H1 (cell line): ENCODE measurements around the gene TLR8. TPM values are rescaled to one million over a fixed set of nuclear protein-coding genes. Genes with fewer than 3 reads are reported as not detected.

Experiments used
- CTCF ChIA-PET: fragments of 300-600 bp; sonication (Branson Sonifier 250); formaldehyde crosslinking; loops from one replicate; lab custom pipeline; 2021; ENCODE audit not compliant: partially characterized antibody; lab: Charles Lee
- POLR2A ChIA-PET: fragments of 300-600 bp; sonication (Branson Sonifier 250); formaldehyde crosslinking; loops from one replicate; lab custom pipeline; 2021; ENCODE audit warnings: inconsistent platforms; ENCODE audit not compliant: partially characterized antibody; lab: Charles Lee
- DNase-seq, 2 experiments: peaks; one replicate each; pipeline versions ENCODE4 v3.0.0 to v3.0.0-alpha.2; 2010 to 2022; ENCODE audit warnings: low spot score in 2 of 2, low read depth in 1 of 2, mixed read lengths in 1 of 2
- FAIRE-seq: peaks from 2 replicates; lab custom pipeline; 2011; peaks lifted over from hg19 to GRCh38; lab: Jason Lieb, UNC
- H2AFZ ChIP-seq: 2 replicates; pipeline ENCODE4 v1.8.1; 2012; ENCODE audit warnings: low read length, inconsistent platforms
- H2AK5ac ChIP-seq: 2 replicates; pipeline ENCODE4 v1.6.1; 2013; ENCODE audit warnings: low read depth, low read length
- H2BK120ac ChIP-seq: replicated peaks from 2 replicates; pipeline ENCODE3; 2013; ENCODE audit warnings: low read depth, low read length, inconsistent platforms
- H2BK12ac ChIP-seq: 2 replicates; pipeline ENCODE4 v1.6.1; 2013; ENCODE audit warnings: low read depth, low read length
- H2BK15ac ChIP-seq: 2 replicates; pipeline ENCODE4 v1.6.1; 2013; ENCODE audit warnings: low read length
- H2BK20ac ChIP-seq: 2 replicates; pipeline ENCODE4 v1.6.1; 2013; ENCODE audit warnings: low read length
- H2BK5ac ChIP-seq: 2 replicates; pipeline ENCODE4 v1.6.1; 2013; ENCODE audit warnings: low read depth, low read length
- H3K14ac ChIP-seq: 2 replicates; pipeline ENCODE4 v1.6.1; 2013; ENCODE audit warnings: inconsistent platforms; ENCODE audit not compliant: insufficient read length
- H3K18ac ChIP-seq: 2 replicates; pipeline ENCODE4 v1.6.1; 2013; ENCODE audit warnings: low read length; ENCODE audit errors: extremely low read depth
- H3K23ac ChIP-seq: 2 replicates; pipeline ENCODE4 v1.6.1; 2013; ENCODE audit warnings: inconsistent platforms; ENCODE audit not compliant: insufficient read length
- H3K23me2 ChIP-seq: 2 replicates; pipeline ENCODE4 v1.6.1; 2013; ENCODE audit warnings: low read depth, low read length
- H3K27ac ChIP-seq: 2 replicates; pipeline ENCODE4 v1.6.1; 2011; ENCODE audit warnings: low read depth, low read length, inconsistent platforms
- H3K27me3 ChIP-seq, 4 experiments: replicated peaks in 1 of 4; 1 replicate in 1 of 4; 2 replicates in 3 of 4; pipeline versions ENCODE4 v1.6.1 to v1.8.1; 2011 to 2013; ENCODE audit warnings: low read length in 3 of 4, mild to moderate bottlenecking in 3 of 4, inconsistent platforms in 2 of 4, mixed read lengths in 2 of 4, moderate library complexity in 1 of 4; ENCODE audit not compliant: control insufficient read depth in 3 of 4, insufficient read depth in 3 of 4; ENCODE audit errors: extremely low read depth in 1 of 4
- H3K36me3 ChIP-seq, 4 experiments: 2 replicates each; pipeline versions ENCODE4 v1.6.1 to v1.8.1; 2011 to 2013; ENCODE audit warnings: mild to moderate bottlenecking in 4 of 4, low read length in 3 of 4, moderate library complexity in 2 of 4, control low read depth in 1 of 4, inconsistent platforms in 1 of 4; ENCODE audit not compliant: insufficient read depth in 4 of 4, control insufficient read depth in 2 of 4
- H3K4ac ChIP-seq: replicated peaks from 2 replicates; pipeline ENCODE3; 2013; ENCODE audit warnings: low read length, low read depth, mixed read lengths, inconsistent platforms; ENCODE audit not compliant: insufficient read length
- H3K4me1 ChIP-seq, 4 experiments: replicated peaks in 1 of 4; 1 replicate in 1 of 4; 2 replicates in 3 of 4; pipeline versions ENCODE4 v1.6.1 to v1.8.1; 2011 to 2013; ENCODE audit warnings: low read length in 3 of 4, inconsistent platforms in 2 of 4, mixed read lengths in 1 of 4; ENCODE audit not compliant: insufficient read depth in 4 of 4, control insufficient read depth in 3 of 4
- H3K4me2 ChIP-seq, 2 experiments: 2 replicates each; pipeline versions ENCODE4 v1.6.1 to v1.8.1; 2011 to 2013; ENCODE audit warnings: low read depth in 2 of 2, low read length in 2 of 2, control low read depth in 1 of 2, inconsistent platforms in 1 of 2, mild to moderate bottlenecking in 1 of 2; ENCODE audit not compliant: insufficient read depth in 1 of 2
- H3K4me3 ChIP-seq, 4 experiments: fragments of 200-600, 300-600 bp in 1 of 4; sonication (generic), shearing (Covaris generic), sonication (Bioruptor Twin) in 1 of 4; 2 replicates each; pipeline versions ENCODE4 v1.5.1 to v1.8.1; 2011 to 2016; ENCODE audit warnings: low read length in 4 of 4, low read depth in 3 of 4, control low read depth in 2 of 4, inconsistent platforms in 2 of 4, mild to moderate bottlenecking in 2 of 4, mixed read lengths in 1 of 4, moderate library complexity in 1 of 4; ENCODE audit not compliant: insufficient read depth in 2 of 4; ENCODE audit errors: extremely low read depth in 1 of 4
- H3K56ac ChIP-seq: replicated peaks from 2 replicates; pipeline ENCODE3; 2013; ENCODE audit warnings: low read depth, mild to moderate bottlenecking, mixed read lengths, low read length, inconsistent platforms; ENCODE audit not compliant: insufficient read length
- H3K79me1 ChIP-seq: 2 replicates; pipeline ENCODE4 v1.6.1; 2013; ENCODE audit warnings: low read depth, low read length, control low read depth
- H3K79me2 ChIP-seq, 2 experiments: 2 replicates each; pipeline versions ENCODE4 v1.6.1 to v1.8.1; 2012 to 2013; ENCODE audit warnings: low read length in 2 of 2, mild to moderate bottlenecking in 2 of 2, inconsistent platforms in 1 of 2; ENCODE audit not compliant: insufficient read depth in 2 of 2, control insufficient read depth in 1 of 2
- H3K9ac ChIP-seq, 4 experiments: replicated peaks in 1 of 4; 1 replicate in 1 of 4; 2 replicates in 3 of 4; pipeline versions ENCODE4 v1.6.1 to v1.8.1; 2011 to 2013; ENCODE audit warnings: low read depth in 3 of 4, low read length in 3 of 4, control low read depth in 2 of 4, mild to moderate bottlenecking in 2 of 4, moderate library complexity in 2 of 4, inconsistent platforms in 1 of 4; ENCODE audit errors: extremely low read depth in 1 of 4
- H3K9me3 ChIP-seq, 2 experiments: 2 replicates each; pipeline versions ENCODE4 v1.6.1 to v1.8.1; 2012 to 2013; ENCODE audit warnings: mild to moderate bottlenecking in 2 of 2, moderate library complexity in 2 of 2, control low read depth in 1 of 2, inconsistent platforms in 1 of 2, low read depth in 1 of 2, low read length in 1 of 2, mixed read lengths in 1 of 2; ENCODE audit not compliant: insufficient read depth in 2 of 2
- H4K20me1 ChIP-seq, 2 experiments: replicated peaks in 1 of 2; 2 replicates each; pipeline versions ENCODE3 to v1.8.1; 2011 to 2013; ENCODE audit warnings: inconsistent platforms in 2 of 2, low read length in 2 of 2, mild to moderate bottlenecking in 1 of 2; ENCODE audit not compliant: insufficient read depth in 2 of 2, control insufficient read depth in 1 of 2
- H4K5ac ChIP-seq: 2 replicates; pipeline ENCODE4 v1.6.1; 2013; ENCODE audit warnings: low read length, low read depth, mixed read lengths, inconsistent platforms; ENCODE audit not compliant: insufficient read length
- H4K8ac ChIP-seq: 2 replicates; pipeline ENCODE4 v1.8.0; 2013; ENCODE audit warnings: mild to moderate bottlenecking, moderate library complexity, low read length, inconsistent platforms; ENCODE audit not compliant: insufficient read depth; ENCODE audit errors: extremely low read depth
- H4K91ac ChIP-seq: replicated peaks from 2 replicates; pipeline ENCODE3; 2013; ENCODE audit warnings: low read length, mixed read lengths, inconsistent platforms; ENCODE audit not compliant: insufficient read length
- CTCF ChIP-seq, 3 experiments: IDR thresholded peaks; 1 replicate in 2 of 3; 2 replicates in 1 of 3; pipeline versions ENCODE4 v1.5.1 to v1.6.1; 2011; ENCODE audit warnings: low read length in 3 of 3, mild to moderate bottlenecking in 3 of 3, inconsistent platforms in 2 of 3, low read depth in 1 of 3, moderate library complexity in 1 of 3; ENCODE audit not compliant: insufficient read depth in 1 of 3; ENCODE audit errors: control extremely low read depth in 1 of 3
- HDAC6 ChIP-seq: IDR thresholded peaks from one replicate; pipeline ENCODE4 v1.7.1; 2012; ENCODE audit warnings: low read depth, mild to moderate bottlenecking, inconsistent platforms, low read length, moderate library complexity
- KDM5A ChIP-seq: fragments of 200-600 bp; IDR thresholded peaks from 2 replicates; pipeline ENCODE4 v1.7.1; 2012; ENCODE audit warnings: mild to moderate bottlenecking, low read length, inconsistent platforms, mixed read lengths
- NANOG ChIP-seq: IDR thresholded peaks from 2 replicates; pipeline ENCODE4 v1.6.1; 2011; ENCODE audit warnings: low read length, low read depth, mild to moderate bottlenecking, inconsistent platforms; ENCODE audit not compliant: insufficient read depth, poor library complexity, severe bottlenecking
- NRF1 ChIP-seq: IDR thresholded peaks from 2 replicates; pipeline ENCODE4 v1.6.1; 2011; ENCODE audit warnings: mild to moderate bottlenecking, low read depth, low read length, improper control_type of control experiment
- RAD21 ChIP-seq, 2 experiments: IDR thresholded peaks in 1 of 2; conservative IDR thresholded peaks in 1 of 2; 2 replicates each; pipeline ENCODE4 v1.6.1; 2011; ENCODE audit warnings: low read depth in 2 of 2, low read length in 2 of 2, improper control_type of control experiment in 1 of 2, inconsistent platforms in 1 of 2, mild to moderate bottlenecking in 1 of 2, moderate library complexity in 1 of 2
- SIN3A ChIP-seq, 2 experiments: IDR thresholded peaks in 1 of 2; conservative IDR thresholded peaks in 1 of 2; 2 replicates each; pipeline ENCODE4 v1.6.1; 2011 to 2012; ENCODE audit warnings: low read length in 2 of 2, improper control_type of control experiment in 1 of 2, low read depth in 1 of 2, mild to moderate bottlenecking in 1 of 2
- SP1 ChIP-seq: IDR thresholded peaks from 2 replicates; pipeline ENCODE4 v1.6.1; 2011; ENCODE audit warnings: low read depth, low read length
- TAF1 ChIP-seq: IDR thresholded peaks from 2 replicates; pipeline ENCODE4 v1.6.1; 2011; ENCODE audit warnings: mild to moderate bottlenecking, low read depth, low read length
- TCF12 ChIP-seq: IDR thresholded peaks from 2 replicates; pipeline ENCODE4 v1.6.1; 2011; ENCODE audit warnings: low read depth, mild to moderate bottlenecking, low read length
- TEAD4 ChIP-seq: IDR thresholded peaks from 2 replicates; pipeline ENCODE4 v1.6.1; 2012; ENCODE audit warnings: low read depth, low read length, inconsistent platforms, mixed read lengths
- WGBS, 2 experiments: shearing (Covaris generic) in 1 of 2; methylation state at CpG; one replicate each; pipeline versions ENCODE4 v1.1.6 to v1.1.7; 2013 to 2015; ENCODE audit warnings: low lambda C conversion rate in 2 of 2, mixed read lengths in 2 of 2, inconsistent platforms in 1 of 2, low coverage in 1 of 2, missing lambda C conversion rate in 1 of 2; ENCODE audit not compliant: insufficient replicate concordance in 2 of 2, insufficient coverage in 1 of 2, insufficient read length in 1 of 2; ENCODE audit errors: extremely low coverage in 1 of 2, missing lambda C conversion rate in 1 of 2; 5-methylcytosine and 5-hydroxymethylcytosine counted together
- polyA plus RNA-seq, 7 experiments: library from polyadenylated mRNA; depleted of rRNA in 3 of 7; stranded (reverse) in 5 of 7; unstranded in 2 of 7; fragments of >200 nt in 5 of 7; fragments of 200-250 nt in 2 of 7; gene quantifications; 1 replicate in 5 of 7; 2 replicates in 1 of 7; 4 replicates in 1 of 7; pipeline versions ENCODE4 v1.2.1 to v1.2.3, GENCODE V29; 2011 to 2013; ENCODE audit warnings: missing spikeins in 2 of 7, mixed read lengths in 2 of 7
- total RNA-seq: library from RNA; stranded (reverse); fragmentation: NEBNext Ultra II Directional; extraction: Animal tissue kit (Norgen Biotek cat#: 25700); gene quantifications from 2 replicates; pipeline ENCODE4 v1.2.1, GENCODE V29; 2021

TLR8 gene
- total and polyA plus RNA-seq, 2 of the 8 experiments (the other 6 are each of a cell fraction or from before 2014, with no cell fraction given), result not detected

- Histone ChIP-seq H2BK12ac (no peak overlapping the region), H3K56ac (no peak overlapping the region), H3K23ac (no peak overlapping the region), H2BK20ac (no peak overlapping the region), H4K20me1 (no peaks in the 10 kb centered on the region), H4K91ac (no peak overlapping the region), H3K4me3 (no peak overlapping the region), H2AFZ (no peak overlapping the region), H2AK5ac (no peak overlapping the region), H3K4ac (no peak overlapping the region), H3K18ac (no peak overlapping the region), H3K27ac (no peak overlapping the region), H3K79me1 (no peaks in the 10 kb centered on the region), H2BK120ac (no peak overlapping the region), H3K9ac (no peak overlapping the region), H3K4me1 (peaks cover 0 to 2% (median 0%) of the 10 kb centered on the region in 4 experiments; a peak in 3 of 7 replicates), H3K23me2 (no peaks in the 10 kb centered on the region), H3K36me3 (no peaks in the 10 kb centered on the region), H2BK15ac (no peak overlapping the region), H3K27me3 (no peaks in the 10 kb centered on the region), H3K79me2 (no peaks in the 10 kb centered on the region), H3K9me3 (peaks cover 0 to 3% of the 10 kb centered on the region in 2 experiments; a peak in 1 of 4 replicates), H4K8ac (no peak overlapping the region), H3K4me2 (no peak overlapping the region), H4K5ac (no peak overlapping the region), H2BK5ac (no peak overlapping the region), H3K14ac (no peak overlapping the region)
- FAIRE-seq (no peak), DNase-seq (no peak)
- WGBS, 2 experiments, result 91% methylated on average over 6 of the region's 8 CpGs; no CpG with 5 or more reads in 1 of the 2 experiments
- POLR2A ChIA-PET, result no interaction called here
- CTCF ChIA-PET, result interaction anchor here (0.8 to 2.2 kb wide), 7 partner anchors 10 to 794 kb away, joined by 3 to 9 read pairs (median 4); no protein-coding TSS in a partner anchor
- TF ChIP-seq HDAC6 (no peak), SIN3A (conservative IDR thresholded peaks at IDR 0.05 in 1 of 2, IDR thresholded peaks at IDR 0.05 in 1 of 2; ENCODE audit: low read depth in 1 of 2, low read length in 2 of 2) (no peak), TEAD4 (no peak), KDM5A (no peak), CTCF (IDR thresholded peaks at IDR 0.05; ENCODE audit: control extremely low read depth in 1 of 3, insufficient read depth in 1 of 3, low read depth in 1 of 3, low read length in 3 of 3) (no peak), SP1 (no peak), RAD21 (IDR thresholded peaks at IDR 0.05 in 1 of 2, conservative IDR thresholded peaks at IDR 0.05 in 1 of 2; ENCODE audit: low read depth in 2 of 2, low read length in 2 of 2) (no peak), NRF1 (no peak), NANOG (no peak), TAF1 (no peak), TCF12 (no peak)
These were observed 2.8 kb upstream of the TLR8 start for GRCh38 chrX:12903646-12904045.
